GM21723 (cell line): Measurements from ENCODE around the gene DGKK.
"Not testable (repeated sequence)": the region's sequence is repeated elsewhere in the genome, so short reads cannot be mapped to it uniquely, and the experiment has no call there.

Experiments used
- ATAC-seq: cut with Tn5 transposase; IDR thresholded peaks from one replicate; pipeline ENCODE4 v1.9.1; 2021; ENCODE audit warnings: mild to moderate bottlenecking, moderate library complexity; ENCODE audit not compliant: unreplicated experiment

Gene DGKK

GRCh38 chrX:50432829-50433289, 37.8 kb downstream of the DGKK start:
- ATAC-seq, result no peak

GRCh38 chrX:50431623-50432022, 39.0 kb downstream of the DGKK start:
- ATAC-seq, result no peak

- no peak for ATAC-seq
These were observed 39.6 kb downstream of the DGKK start for GRCh38 chrX:50430917-50431575.

GRCh38 chrX:50428174-50428573, 42.5 kb downstream of the DGKK start:
- no peak for ATAC-seq

GRCh38 chrX:50407976-50408375, 62.6 kb downstream of the DGKK start:
- ATAC-seq, result no peak

- no peak for ATAC-seq
These were observed 66.7 kb downstream of the DGKK start for GRCh38 chrX:50403903-50404302.

- ATAC-seq, result no peak
These were observed 67.7 kb downstream of the DGKK start for GRCh38 chrX:50402886-50403285.

- no peak for ATAC-seq
These were observed 76.7 kb downstream of the DGKK start for GRCh38 chrX:50393902-50394301.

GRCh38 chrX:50386520-50386919, 84.1 kb downstream of the DGKK start:
- no peak for ATAC-seq

- no peak for ATAC-seq
These were observed 88.8 kb downstream of the DGKK start for GRCh38 chrX:50381729-50382415.

- ATAC-seq, result no peak
These were observed 95.0 kb downstream of the DGKK start for GRCh38 chrX:50375481-50376267.

- ATAC-seq, result no peak
These were observed 97.7 kb downstream of the DGKK start for GRCh38 chrX:50372966-50373365.

GRCh38 chrX:50343917-50344316, 126.7 kb downstream of the DGKK start:
- ATAC-seq, result no peak

GRCh38 chrX:50333308-50333707, 137.3 kb downstream of the DGKK start:
- ATAC-seq, result no peak

GRCh38 chrX:50332668-50333067, 138.0 kb downstream of the DGKK start:
- not testable (repeated sequence) for ATAC-seq

- no peak for ATAC-seq
These were observed 143.4 kb downstream of the DGKK start for GRCh38 chrX:50327235-50327634.
